GM12878 (cell line): ENCODE measurements around the gene TDRKH. TPM values are rescaled to one million over a fixed set of nuclear protein-coding genes. Genes with fewer than 3 reads are reported as not detected.

Experiments used
- ATAC-seq: fragments of 200-7000 bp; cut with Tn5 transposase; 3 replicates; pipeline ENCODE4 v1.9.1; 2020; ENCODE audit warnings: mild to moderate bottlenecking, moderate library complexity
- BruUV-seq: library from RNA; stranded (reverse); fragments of 400-500 nt; replicated peaks from 2 replicates; lab custom pipeline; 2021; lab: Mats Ljungman, UMichigan
- CTCF ChIA-PET: fragments of 300-600 bp; sonication (Branson Sonifier 250); formaldehyde crosslinking; extraction: SDS; loops from one replicate; lab custom pipeline; 2021; ENCODE audit warnings: inconsistent platforms; lab: Yijun Ruan, JAX
- POLR2A ChIA-PET: fragments of 350-600 bp; formaldehyde crosslinking; extraction: SDS; loops from one replicate; lab custom pipeline; 2021; ENCODE audit warnings: inconsistent platforms; lab: Charles Lee
- RAD21 ChIA-PET: fragments of 300-600 bp; sonication (Branson Sonifier 250); formaldehyde crosslinking; loops from one replicate; lab custom pipeline; 2023; ENCODE audit warnings: antibody characterized with exemption; ENCODE audit not compliant: unreplicated experiment; lab: Charles Lee
- SMC1A ChIA-PET: fragments of 300-600 bp; sonication (Branson Sonifier 250); formaldehyde crosslinking; loops from one replicate; lab custom pipeline; 2023; ENCODE audit not compliant: unreplicated experiment, uncharacterized antibody; lab: Charles Lee
- DNase-seq: peaks from one replicate; pipeline ENCODE4 v3.0.0-alpha.2; 2011; ENCODE audit warnings: low read depth, low spot score
- FAIRE-seq: peaks from 3 replicates; lab custom pipeline; 2011; peaks lifted over from hg19 to GRCh38; lab: Jason Lieb, UNC
- H2AFZ ChIP-seq: 2 replicates; pipeline ENCODE4 v1.6.0; 2011; ENCODE audit warnings: low read depth, low read length, control low read depth; ENCODE audit not compliant: control insufficient read depth
- H3K27ac ChIP-seq: 2 replicates; pipeline ENCODE4 v1.5.1; 2011; ENCODE audit warnings: control low read depth; ENCODE audit not compliant: control insufficient read depth, insufficient read depth
- H3K27me3 ChIP-seq, 2 experiments: replicated peaks in 1 of 2; 2 replicates each; pipeline versions ENCODE4 v1.6.0 to v1.6.1; 2011; ENCODE audit warnings: low read length in 1 of 2; ENCODE audit not compliant: control insufficient read depth in 2 of 2, insufficient read depth in 2 of 2
- H3K36me3 ChIP-seq, 2 experiments: 2 replicates each; pipeline ENCODE4 v1.5.1; 2011; ENCODE audit warnings: low read length in 1 of 2; ENCODE audit not compliant: control insufficient read depth in 2 of 2, insufficient read depth in 2 of 2
- H3K4me1 ChIP-seq: 2 replicates; pipeline ENCODE4 v1.6.1; 2011; ENCODE audit warnings: mild to moderate bottlenecking, low read length, moderate library complexity, mixed read lengths; ENCODE audit not compliant: control insufficient read depth, insufficient read depth
- H3K4me2 ChIP-seq: 2 replicates; pipeline ENCODE4 v1.6.0; 2011; ENCODE audit warnings: control low read depth; ENCODE audit not compliant: control insufficient read depth, insufficient read depth
- H3K4me3 ChIP-seq: fragments of 200-600 bp; sonication (generic); 2 replicates; pipeline ENCODE4 v1.5.1; 2016
- H3K79me2 ChIP-seq: 2 replicates; pipeline ENCODE4 v1.6.0; 2011; ENCODE audit warnings: low read length; ENCODE audit not compliant: control insufficient read depth, insufficient read depth
- H3K9ac ChIP-seq: 2 replicates; pipeline ENCODE4 v1.8.0; 2011; ENCODE audit warnings: low read length, control low read depth, mixed read lengths; ENCODE audit not compliant: control insufficient read depth, insufficient read depth
- H3K9me3 ChIP-seq: replicated peaks from 3 replicates; pipeline ENCODE4 v1.5.1; 2011; ENCODE audit warnings: mild to moderate bottlenecking, low read length; ENCODE audit not compliant: control insufficient read depth, insufficient read depth
- H4K20me1 ChIP-seq: 2 replicates; pipeline ENCODE4 v1.6.0; 2011; ENCODE audit not compliant: control insufficient read depth, insufficient read depth
- BMI1 ChIP-seq: fragments of 450-650 bp; IDR thresholded peaks from 2 replicates; pipeline ENCODE4 v1.6.1; 2016; ENCODE audit warnings: mild to moderate bottlenecking, moderate library complexity, borderline replicate concordance
- EGR1 ChIP-seq, 2 experiments: IDR thresholded peaks; 1 replicate in 1 of 2; 2 replicates in 1 of 2; pipeline ENCODE4 v1.6.1; 2011 to 2012; ENCODE audit warnings: low read depth in 2 of 2, low read length in 2 of 2, borderline replicate concordance in 1 of 2, mild to moderate bottlenecking in 1 of 2, moderate library complexity in 1 of 2
- IKZF1 ChIP-seq: fragments of 450-650 bp; conservative IDR thresholded peaks from 2 replicates; pipeline ENCODE4 v1.6.1; 2017; ENCODE audit warnings: antibody characterized with exemption, mild to moderate bottlenecking
- MEF2B ChIP-seq: fragments of 450-650 bp; IDR thresholded peaks from 2 replicates; pipeline ENCODE4 v1.6.1; 2018; ENCODE audit warnings: mild to moderate bottlenecking, moderate library complexity; ENCODE audit not compliant: partially characterized antibody, poor library complexity, severe bottlenecking
- MXI1 ChIP-seq: fragments of 150-350 bp; IDR thresholded peaks from 2 replicates; pipeline ENCODE4 v1.6.1; 2011; ENCODE audit warnings: low read depth, mild to moderate bottlenecking, inconsistent platforms, low read length, improper control_type of control experiment
- MYC ChIP-seq: IDR thresholded peaks from 2 replicates; pipeline ENCODE4 v1.6.1; 2011; ENCODE audit warnings: mild to moderate bottlenecking, low read length, moderate library complexity, inconsistent platforms; ENCODE audit not compliant: insufficient read depth, insufficient replicate concordance, insufficient read length, severe bottlenecking
- PAX5 ChIP-seq: IDR thresholded peaks from 2 replicates; pipeline ENCODE4 v1.6.1; 2011; ENCODE audit warnings: low read depth, low read length, borderline replicate concordance
- SMARCA5 ChIP-seq: fragments of 450-650 bp; IDR thresholded peaks from 2 replicates; pipeline ENCODE4 v1.6.1; 2017; ENCODE audit warnings: mild to moderate bottlenecking
- ZNF217 ChIP-seq: fragments of 450-650 bp; IDR thresholded peaks from 2 replicates; pipeline ENCODE4 v1.6.1; 2017; ENCODE audit warnings: antibody characterized with exemption, mild to moderate bottlenecking
- ZZZ3 ChIP-seq: IDR thresholded peaks from 2 replicates; pipeline ENCODE4 v1.6.1; 2011; ENCODE audit warnings: low read depth; ENCODE audit not compliant: control insufficient read depth, insufficient read length
- WGBS: methylation state at CpG from one replicate; pipeline ENCODE4 v1.1.6; 2016; ENCODE audit warnings: low lambda C conversion rate; ENCODE audit not compliant: insufficient replicate concordance, insufficient coverage; ENCODE audit errors: missing lambda C conversion rate; 5-methylcytosine and 5-hydroxymethylcytosine counted together
- in situ Hi-C: fragments of 300-500 bp; cut with MboI; formaldehyde crosslinking; loops from 9 replicates; pipeline ENCODE4 v1.14.3; 2018; ENCODE audit warnings: mixed read lengths
- intact Hi-C: fragments of 100-400 bp; cut with micrococcal nuclease; formaldehyde crosslinking; loops from one replicate; pipeline ENCODE4 v1.14.2; 2022; ENCODE audit not compliant: unreplicated experiment
- polyA plus RNA-seq, 11 experiments: library from polyadenylated mRNA; depleted of rRNA in 4 of 11; unstranded in 6 of 11; stranded (reverse) in 5 of 11; fragments of >200 nt; fragmentation: Nextera tagmentation in 4 of 11; fragmentation: Illumina TruSeq in 1 of 11; extraction: Ambion mirVana in 4 of 11; extraction: Trizol in 1 of 11; gene quantifications; 1 replicate in 1 of 11; 2 replicates in 10 of 11; pipeline versions ENCODE4 v1.2.1 to v1.2.3, GENCODE V29; 2011 to 2016; ENCODE audit warnings: inconsistent platforms in 2 of 11, missing spikeins in 2 of 11, low read depth in 1 of 11
- total RNA-seq, 4 experiments: library from RNA; depleted of rRNA in 3 of 4; stranded (reverse); fragments of >200 nt in 3 of 4; fragmentation: Illumina TruSeq in 1 of 4; extraction: Trizol in 1 of 4; gene quantifications; 2 replicates each; pipeline versions ENCODE4 v1.2.1 to v1.2.3, GENCODE V29; 2013 to 2021
- TF ChIP-seq, protein P1 (sequence below): fragments of 450-650 bp; IDR thresholded peaks from 2 replicates; pipeline ENCODE4 v1.6.1; 2016; ENCODE audit warnings: mild to moderate bottlenecking
- TF ChIP-seq, protein P2 (sequence below): fragments of 450-650 bp; IDR thresholded peaks from 2 replicates; pipeline ENCODE4 v1.6.1; 2017; ENCODE audit warnings: borderline replicate concordance
- TF ChIP-seq, protein P3 (sequence below): IDR thresholded peaks from 2 replicates; pipeline ENCODE4 v1.6.1; 2012; ENCODE audit warnings: improper control_type of control experiment, low read depth, low read length; ENCODE audit not compliant: insufficient replicate concordance

TDRKH gene
- total and polyA plus RNA-seq, 10 of the 15 experiments (the other 5 are each of a cell fraction or from before 2014, with no cell fraction given), result 1.3 to 8.4 (median 2.9) TPM

DNA sequence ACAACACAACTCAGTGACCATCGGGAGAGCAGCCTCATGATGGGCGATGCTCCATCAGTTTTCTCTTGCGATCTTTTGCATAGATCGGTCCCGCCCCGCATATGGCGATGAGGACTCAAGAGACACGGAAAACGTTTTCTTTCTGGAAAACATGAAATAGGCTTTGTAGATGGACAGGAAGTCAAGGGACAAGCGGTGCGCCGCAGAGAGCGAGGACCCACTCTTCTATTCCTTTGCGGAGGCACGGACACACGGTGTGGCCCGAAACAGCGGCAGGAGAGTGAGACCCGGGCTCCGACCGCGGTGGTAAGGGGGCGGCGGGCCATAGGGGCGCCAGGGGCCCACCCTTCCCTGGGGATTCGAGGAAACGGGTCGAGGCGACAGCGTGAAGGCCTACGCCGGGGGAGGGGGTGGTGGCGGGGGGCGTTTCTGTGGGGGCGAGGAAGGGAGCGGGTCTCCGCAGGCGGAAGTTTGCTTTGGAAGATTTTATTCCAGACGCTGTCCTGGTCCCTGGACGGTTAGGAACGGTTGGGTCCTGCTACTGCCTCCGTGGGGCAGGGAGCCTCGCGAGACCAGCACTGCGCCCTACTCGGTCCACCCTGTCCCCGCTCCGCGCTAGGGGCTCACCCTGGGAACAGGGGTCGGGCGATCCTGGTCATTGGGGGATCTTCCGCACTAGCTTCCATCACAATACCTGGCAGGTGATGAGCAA, 796 bp upstream of the TDRKH start (continued):
- TF ChIP-seq, protein P1, sequence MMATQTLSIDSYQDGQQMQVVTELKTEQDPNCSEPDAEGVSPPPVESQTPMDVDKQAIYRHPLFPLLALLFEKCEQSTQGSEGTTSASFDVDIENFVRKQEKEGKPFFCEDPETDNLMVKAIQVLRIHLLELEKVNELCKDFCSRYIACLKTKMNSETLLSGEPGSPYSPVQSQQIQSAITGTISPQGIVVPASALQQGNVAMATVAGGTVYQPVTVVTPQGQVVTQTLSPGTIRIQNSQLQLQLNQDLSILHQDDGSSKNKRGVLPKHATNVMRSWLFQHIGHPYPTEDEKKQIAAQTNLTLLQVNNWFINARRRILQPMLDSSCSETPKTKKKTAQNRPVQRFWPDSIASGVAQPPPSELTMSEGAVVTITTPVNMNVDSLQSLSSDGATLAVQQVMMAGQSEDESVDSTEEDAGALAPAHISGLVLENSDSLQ, result no peak
- TF ChIP-seq IKZF1, result no peak
- TF ChIP-seq, all 136 proteins: peak for 7

DNA sequence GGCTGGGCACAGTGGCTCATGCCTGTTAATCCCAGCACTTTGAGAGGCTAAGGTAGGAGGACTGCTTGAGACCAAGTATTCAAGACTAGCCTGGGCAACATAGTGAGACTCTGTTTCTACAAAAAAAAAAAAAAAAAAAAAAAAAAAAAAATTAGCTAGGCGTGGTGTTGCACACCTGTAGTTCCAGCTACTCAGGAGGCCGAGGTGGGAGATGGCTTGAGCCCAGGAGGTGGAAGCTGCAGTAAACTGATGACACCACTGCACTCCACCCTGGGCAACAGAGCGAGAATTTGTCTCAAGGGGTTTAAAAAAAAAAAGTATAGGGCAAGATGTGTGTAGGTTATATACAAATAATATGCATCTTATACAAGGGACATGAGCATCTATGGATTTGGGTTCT, 2.6 kb downstream of the TDRKH start:
- H3K9ac ChIP-seq, result no peak overlapping the region
- no peaks in the 10 kb centered on the region; the same call in 1 of the 2 replicates for H3K79me2 ChIP-seq
- no peaks in the 10 kb centered on the region; a peak in 1 of 4 replicates for H3K27me3 ChIP-seq
- no peaks in the 10 kb centered on the region for H3K9me3 ChIP-seq
- BruUV-seq, result no TSS peak
- no peak overlapping the region for H3K4me2 ChIP-seq
- ChIA-PET CTCF (interaction anchor here (0.5 to 1.4 kb wide), 3 partner anchors 13 to 447 kb away, joined by 3 to 6 read pairs (median 3); no protein-coding TSS in a partner anchor), SMC1A (interaction anchor here (1.9 kb wide), 1 partner anchor 11 kb away, joined by 4 read pairs; no protein-coding TSS in a partner anchor), RAD21 (no interaction called here), POLR2A (interaction anchor here (0.6 to 1.4 kb wide), 2 partner anchors 24 to 587 kb away, joined by 3 to 5 read pairs; partner anchors contain the start of gene MRPL9)
- H3K4me3 ChIP-seq, result no peak overlapping the region
- ATAC-seq (no peak), DNase-seq (no peak), FAIRE-seq (no peak)
- no peak overlapping the region for H3K27ac ChIP-seq
- no peak overlapping the region for H2AFZ ChIP-seq
- no peaks in the 10 kb centered on the region for H4K20me1 ChIP-seq
- in situ Hi-C loops, result no loop called here
- no peaks in the 10 kb centered on the region for H3K36me3 ChIP-seq
- peaks cover 5% of the 10 kb centered on the region for H3K4me1 ChIP-seq
- WGBS, result 33% methylated on average over 2 of the region's 3 CpGs
- intact Hi-C loops, result no loop called here
- TF ChIP-seq, protein P2, sequence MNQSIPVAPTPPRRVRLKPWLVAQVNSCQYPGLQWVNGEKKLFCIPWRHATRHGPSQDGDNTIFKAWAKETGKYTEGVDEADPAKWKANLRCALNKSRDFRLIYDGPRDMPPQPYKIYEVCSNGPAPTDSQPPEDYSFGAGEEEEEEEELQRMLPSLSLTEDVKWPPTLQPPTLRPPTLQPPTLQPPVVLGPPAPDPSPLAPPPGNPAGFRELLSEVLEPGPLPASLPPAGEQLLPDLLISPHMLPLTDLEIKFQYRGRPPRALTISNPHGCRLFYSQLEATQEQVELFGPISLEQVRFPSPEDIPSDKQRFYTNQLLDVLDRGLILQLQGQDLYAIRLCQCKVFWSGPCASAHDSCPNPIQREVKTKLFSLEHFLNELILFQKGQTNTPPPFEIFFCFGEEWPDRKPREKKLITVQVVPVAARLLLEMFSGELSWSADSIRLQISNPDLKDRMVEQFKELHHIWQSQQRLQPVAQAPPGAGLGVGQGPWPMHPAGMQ, result no peak
- TF ChIP-seq EGR1 (IDR thresholded peaks at IDR 0.05; ENCODE audit: borderline replicate concordance in 1 of 2, low read depth in 2 of 2, low read length in 2 of 2), result no peak
- TF ChIP-seq, protein P3, sequence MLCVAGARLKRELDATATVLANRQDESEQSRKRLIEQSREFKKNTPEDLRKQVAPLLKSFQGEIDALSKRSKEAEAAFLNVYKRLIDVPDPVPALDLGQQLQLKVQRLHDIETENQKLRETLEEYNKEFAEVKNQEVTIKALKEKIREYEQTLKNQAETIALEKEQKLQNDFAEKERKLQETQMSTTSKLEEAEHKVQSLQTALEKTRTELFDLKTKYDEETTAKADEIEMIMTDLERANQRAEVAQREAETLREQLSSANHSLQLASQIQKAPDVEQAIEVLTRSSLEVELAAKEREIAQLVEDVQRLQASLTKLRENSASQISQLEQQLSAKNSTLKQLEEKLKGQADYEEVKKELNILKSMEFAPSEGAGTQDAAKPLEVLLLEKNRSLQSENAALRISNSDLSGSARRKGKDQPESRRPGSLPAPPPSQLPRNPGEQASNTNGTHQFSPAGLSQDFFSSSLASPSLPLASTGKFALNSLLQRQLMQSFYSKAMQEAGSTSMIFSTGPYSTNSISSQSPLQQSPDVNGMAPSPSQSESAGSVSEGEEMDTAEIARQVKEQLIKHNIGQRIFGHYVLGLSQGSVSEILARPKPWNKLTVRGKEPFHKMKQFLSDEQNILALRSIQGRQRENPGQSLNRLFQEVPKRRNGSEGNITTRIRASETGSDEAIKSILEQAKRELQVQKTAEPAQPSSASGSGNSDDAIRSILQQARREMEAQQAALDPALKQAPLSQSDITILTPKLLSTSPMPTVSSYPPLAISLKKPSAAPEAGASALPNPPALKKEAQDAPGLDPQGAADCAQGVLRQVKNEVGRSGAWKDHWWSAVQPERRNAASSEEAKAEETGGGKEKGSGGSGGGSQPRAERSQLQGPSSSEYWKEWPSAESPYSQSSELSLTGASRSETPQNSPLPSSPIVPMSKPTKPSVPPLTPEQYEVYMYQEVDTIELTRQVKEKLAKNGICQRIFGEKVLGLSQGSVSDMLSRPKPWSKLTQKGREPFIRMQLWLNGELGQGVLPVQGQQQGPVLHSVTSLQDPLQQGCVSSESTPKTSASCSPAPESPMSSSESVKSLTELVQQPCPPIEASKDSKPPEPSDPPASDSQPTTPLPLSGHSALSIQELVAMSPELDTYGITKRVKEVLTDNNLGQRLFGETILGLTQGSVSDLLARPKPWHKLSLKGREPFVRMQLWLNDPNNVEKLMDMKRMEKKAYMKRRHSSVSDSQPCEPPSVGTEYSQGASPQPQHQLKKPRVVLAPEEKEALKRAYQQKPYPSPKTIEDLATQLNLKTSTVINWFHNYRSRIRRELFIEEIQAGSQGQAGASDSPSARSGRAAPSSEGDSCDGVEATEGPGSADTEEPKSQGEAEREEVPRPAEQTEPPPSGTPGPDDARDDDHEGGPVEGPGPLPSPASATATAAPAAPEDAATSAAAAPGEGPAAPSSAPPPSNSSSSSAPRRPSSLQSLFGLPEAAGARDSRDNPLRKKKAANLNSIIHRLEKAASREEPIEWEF, result no peak
- TF ChIP-seq PAX5, result no peak
- TF ChIP-seq ZNF217, result no peak
- no peak for TF ChIP-seq SMARCA5
- no peak for TF ChIP-seq MEF2B
- no peak for TF ChIP-seq ZZZ3
- TF ChIP-seq MXI1, result no peak
- no peak for TF ChIP-seq BMI1
- no peak for TF ChIP-seq MYC
